GM12878 (cell line): ENCODE data around the gene LTBP2. TPM values are rescaled to one million over a fixed set of nuclear protein-coding genes. Genes with fewer than 3 reads are reported as not detected.

Experiments used
- ATAC-seq: fragments of 200-7000 bp; cut with Tn5 transposase; 3 replicates; pipeline ENCODE4 v1.9.1; 2020; ENCODE audit warnings: mild to moderate bottlenecking, moderate library complexity
- BruUV-seq: library from RNA; stranded (reverse); fragments of 400-500 nt; replicated peaks from 2 replicates; lab custom pipeline; 2021; lab: Mats Ljungman, UMichigan
- CTCF ChIA-PET: fragments of 300-600 bp; sonication (Branson Sonifier 250); formaldehyde crosslinking; extraction: SDS; loops from one replicate; lab custom pipeline; 2021; ENCODE audit warnings: inconsistent platforms; lab: Yijun Ruan, JAX
- POLR2A ChIA-PET: fragments of 350-600 bp; formaldehyde crosslinking; extraction: SDS; loops from one replicate; lab custom pipeline; 2021; ENCODE audit warnings: inconsistent platforms; lab: Charles Lee
- RAD21 ChIA-PET: fragments of 300-600 bp; sonication (Branson Sonifier 250); formaldehyde crosslinking; loops from one replicate; lab custom pipeline; 2023; ENCODE audit warnings: antibody characterized with exemption; ENCODE audit not compliant: unreplicated experiment; lab: Charles Lee
- SMC1A ChIA-PET: fragments of 300-600 bp; sonication (Branson Sonifier 250); formaldehyde crosslinking; loops from one replicate; lab custom pipeline; 2023; ENCODE audit not compliant: unreplicated experiment, uncharacterized antibody; lab: Charles Lee
- DNase-seq: peaks from one replicate; pipeline ENCODE4 v3.0.0-alpha.2; 2011; ENCODE audit warnings: low read depth, low spot score
- FAIRE-seq: peaks from 3 replicates; lab custom pipeline; 2011; peaks lifted over from hg19 to GRCh38; lab: Jason Lieb, UNC
- H2AFZ ChIP-seq: 2 replicates; pipeline ENCODE4 v1.6.0; 2011; ENCODE audit warnings: low read depth, low read length, control low read depth; ENCODE audit not compliant: control insufficient read depth
- H3K27ac ChIP-seq: 2 replicates; pipeline ENCODE4 v1.5.1; 2011; ENCODE audit warnings: control low read depth; ENCODE audit not compliant: control insufficient read depth, insufficient read depth
- H3K27me3 ChIP-seq, 2 experiments: replicated peaks in 1 of 2; 2 replicates each; pipeline versions ENCODE4 v1.6.0 to v1.6.1; 2011; ENCODE audit warnings: low read length in 1 of 2; ENCODE audit not compliant: control insufficient read depth in 2 of 2, insufficient read depth in 2 of 2
- H3K36me3 ChIP-seq, 2 experiments: 2 replicates each; pipeline ENCODE4 v1.5.1; 2011; ENCODE audit warnings: low read length in 1 of 2; ENCODE audit not compliant: control insufficient read depth in 2 of 2, insufficient read depth in 2 of 2
- H3K4me1 ChIP-seq: 2 replicates; pipeline ENCODE4 v1.6.1; 2011; ENCODE audit warnings: mild to moderate bottlenecking, low read length, moderate library complexity, mixed read lengths; ENCODE audit not compliant: control insufficient read depth, insufficient read depth
- H3K4me2 ChIP-seq: 2 replicates; pipeline ENCODE4 v1.6.0; 2011; ENCODE audit warnings: control low read depth; ENCODE audit not compliant: control insufficient read depth, insufficient read depth
- H3K4me3 ChIP-seq: fragments of 200-600 bp; sonication (generic); 2 replicates; pipeline ENCODE4 v1.5.1; 2016
- H3K79me2 ChIP-seq: 2 replicates; pipeline ENCODE4 v1.6.0; 2011; ENCODE audit warnings: low read length; ENCODE audit not compliant: control insufficient read depth, insufficient read depth
- H3K9ac ChIP-seq: 2 replicates; pipeline ENCODE4 v1.8.0; 2011; ENCODE audit warnings: low read length, control low read depth, mixed read lengths; ENCODE audit not compliant: control insufficient read depth, insufficient read depth
- H3K9me3 ChIP-seq: replicated peaks from 3 replicates; pipeline ENCODE4 v1.5.1; 2011; ENCODE audit warnings: mild to moderate bottlenecking, low read length; ENCODE audit not compliant: control insufficient read depth, insufficient read depth
- H4K20me1 ChIP-seq: 2 replicates; pipeline ENCODE4 v1.6.0; 2011; ENCODE audit not compliant: control insufficient read depth, insufficient read depth
- ATF7 ChIP-seq: fragments of 450-650 bp; IDR thresholded peaks from 2 replicates; pipeline ENCODE4 v1.6.1; 2016; ENCODE audit warnings: low read depth, mild to moderate bottlenecking
- E2F8 ChIP-seq: fragments of 450-650 bp; IDR thresholded peaks from 2 replicates; pipeline ENCODE4 v1.6.1; 2018; ENCODE audit warnings: mild to moderate bottlenecking, low read depth, moderate library complexity; ENCODE audit not compliant: partially characterized antibody
- ESRRA ChIP-seq: IDR thresholded peaks from 2 replicates; pipeline ENCODE4 v1.6.1; 2012; ENCODE audit warnings: mild to moderate bottlenecking, low read length, improper control_type of control experiment
- EZH2 ChIP-seq: IDR thresholded peaks from 2 replicates; pipeline ENCODE4 v1.6.1; 2012; ENCODE audit warnings: low read depth, mild to moderate bottlenecking, control low read depth, inconsistent platforms, low read length, borderline replicate concordance; ENCODE audit not compliant: control insufficient read depth
- IRF3 ChIP-seq: fragments of 450-650 bp; IDR thresholded peaks from 2 replicates; pipeline ENCODE4 v1.6.1; 2014; ENCODE audit warnings: mild to moderate bottlenecking
- KDM1A ChIP-seq: fragments of 200-600 bp; sonication (generic); IDR thresholded peaks from 2 replicates; pipeline ENCODE4 v1.6.1; 2016; ENCODE audit warnings: borderline replicate concordance
- MEF2A ChIP-seq: IDR thresholded peaks from 2 replicates; pipeline ENCODE4 v1.6.1; 2011; ENCODE audit warnings: low read depth, mild to moderate bottlenecking, low read length, moderate library complexity; ENCODE audit not compliant: insufficient read depth
- MXI1 ChIP-seq: fragments of 150-350 bp; IDR thresholded peaks from 2 replicates; pipeline ENCODE4 v1.6.1; 2011; ENCODE audit warnings: low read depth, mild to moderate bottlenecking, inconsistent platforms, low read length, improper control_type of control experiment
- NKRF ChIP-seq: fragments of 450-650 bp; conservative IDR thresholded peaks from 2 replicates; pipeline ENCODE4 v1.6.1; 2017; ENCODE audit warnings: mild to moderate bottlenecking, moderate library complexity
- PKNOX1 ChIP-seq: fragments of 450-650 bp; IDR thresholded peaks from 2 replicates; pipeline ENCODE4 v1.6.1; 2016; ENCODE audit warnings: mild to moderate bottlenecking
- RUNX3 ChIP-seq: IDR thresholded peaks from 2 replicates; pipeline ENCODE4 v1.6.1; 2012; ENCODE audit warnings: low read length, inconsistent platforms
- SP1 ChIP-seq: IDR thresholded peaks from one replicate; pipeline ENCODE4 v1.6.1; 2011; ENCODE audit warnings: low read depth, low read length
- ZBED1 ChIP-seq: IDR thresholded peaks from 2 replicates; pipeline ENCODE4 v1.6.1; 2016; ENCODE audit warnings: borderline replicate concordance
- ZNF217 ChIP-seq: fragments of 450-650 bp; IDR thresholded peaks from 2 replicates; pipeline ENCODE4 v1.6.1; 2017; ENCODE audit warnings: antibody characterized with exemption, mild to moderate bottlenecking
- ZNF24 ChIP-seq: fragments of 450-650 bp; IDR thresholded peaks from 2 replicates; pipeline ENCODE4 v1.6.1; 2017; ENCODE audit warnings: antibody characterized with exemption, mild to moderate bottlenecking
- ZSCAN29 ChIP-seq: fragments of 450-650 bp; IDR thresholded peaks from 2 replicates; pipeline ENCODE4 v1.6.1; 2017; ENCODE audit warnings: mild to moderate bottlenecking, moderate library complexity
- WGBS: methylation state at CpG from one replicate; pipeline ENCODE4 v1.1.6; 2016; ENCODE audit warnings: low lambda C conversion rate; ENCODE audit not compliant: insufficient replicate concordance, insufficient coverage; ENCODE audit errors: missing lambda C conversion rate; 5-methylcytosine and 5-hydroxymethylcytosine counted together
- in situ Hi-C: fragments of 300-500 bp; cut with MboI; formaldehyde crosslinking; loops from 9 replicates; pipeline ENCODE4 v1.14.3; 2018; ENCODE audit warnings: mixed read lengths
- intact Hi-C: fragments of 100-400 bp; cut with micrococcal nuclease; formaldehyde crosslinking; loops from one replicate; pipeline ENCODE4 v1.14.2; 2022; ENCODE audit not compliant: unreplicated experiment
- polyA plus RNA-seq, 11 experiments: library from polyadenylated mRNA; depleted of rRNA in 4 of 11; unstranded in 6 of 11; stranded (reverse) in 5 of 11; fragments of >200 nt; fragmentation: Nextera tagmentation in 4 of 11; fragmentation: Illumina TruSeq in 1 of 11; extraction: Ambion mirVana in 4 of 11; extraction: Trizol in 1 of 11; gene quantifications; 1 replicate in 1 of 11; 2 replicates in 10 of 11; pipeline versions ENCODE4 v1.2.1 to v1.2.3, GENCODE V29; 2011 to 2016; ENCODE audit warnings: inconsistent platforms in 2 of 11, missing spikeins in 2 of 11, low read depth in 1 of 11
- total RNA-seq, 4 experiments: library from RNA; depleted of rRNA in 3 of 4; stranded (reverse); fragments of >200 nt in 3 of 4; fragmentation: Illumina TruSeq in 1 of 4; extraction: Trizol in 1 of 4; gene quantifications; 2 replicates each; pipeline versions ENCODE4 v1.2.1 to v1.2.3, GENCODE V29; 2013 to 2021

The LTBP2 gene
- total and polyA plus RNA-seq, 10 of the 15 experiments (the other 5 are each of a cell fraction or from before 2014, with no cell fraction given), result 0.03 to 0.23 (median 0.06) TPM; not detected in 1

- no peak for TF ChIP-seq NKRF
- TF ChIP-seq, all 136 proteins: peak for 0
These were observed 95.4 kb downstream of the LTBP2 start (continued) for GRCh38 chr14:74516451-74517160.

- in situ Hi-C loops, result no loop called here
- no peak overlapping the region for H3K27ac ChIP-seq
- TF ChIP-seq ZSCAN29 (no peak), IRF3 (no peak), ESRRA (no peak), PKNOX1 (no peak), EZH2 (no peak), MEF2A (no peak), ZBED1 (no peak), ZNF24 (no peak), SP1 (no peak), MXI1 (no peak), ZNF217 (no peak), RUNX3 (no peak), ATF7 (no peak), E2F8 (no peak), KDM1A (no peak)
These were observed 96.1 kb downstream of the LTBP2 start for GRCh38 chr14:74515891-74516412.

More at GRCh38 chr14:74515891-74516412, 96.1 kb downstream of the LTBP2 start:
- SMC1A ChIA-PET, result no interaction called here
- Histone ChIP-seq H4K20me1 (no peaks in the 10 kb centered on the region), H3K4me1 (peaks cover 13% of the 10 kb centered on the region), H3K9ac (no peak overlapping the region), H2AFZ (no peak overlapping the region), H3K4me2 (no peak overlapping the region), H3K9me3 (no peaks in the 10 kb centered on the region), H3K4me3 (no peak overlapping the region), H3K79me2 (no peaks in the 10 kb centered on the region), H3K36me3 (no peaks in the 10 kb centered on the region), H3K27me3 (no peaks in the 10 kb centered on the region; a peak in 1 of 4 replicates)
- POLR2A ChIA-PET, result interaction anchor here (0.6 kb wide), 1 partner anchor 39 kb away, joined by 5 read pairs; no protein-coding TSS in a partner anchor
- CTCF ChIA-PET, result no interaction called here
- intact Hi-C loops, result no loop called here
- ATAC-seq (no peak), DNase-seq (no peak), FAIRE-seq (no peak)
- 39% methylated on average over 8 of the region's 8 CpGs for WGBS
- no TSS peak for BruUV-seq
- RAD21 ChIA-PET, result no interaction called here
